HCT116 (cell line): ENCODE results near the gene GNAI3. TPM values are rescaled to one million over a fixed set of nuclear protein-coding genes. Genes with fewer than 3 reads are reported as not detected.

ENCODE experiments used
- ATAC-seq: fragments of 200-7000 bp; cut with Tn5 transposase; 2 replicates; pipeline ENCODE4 v1.9.1; 2020; ENCODE audit warnings: mild to moderate bottlenecking, moderate library complexity
- BruUV-seq: library from RNA; stranded (reverse); fragments of 400-500 nt; replicated peaks from 2 replicates; lab custom pipeline; 2021; lab: Mats Ljungman, UMichigan
- CTCF ChIA-PET: fragments of 300-600 bp; sonication (Branson Sonifier 250); formaldehyde crosslinking; loops from one replicate; lab custom pipeline; 2021; ENCODE audit warnings: antibody characterized with exemption; lab: Charles Lee
- POLR2A ChIA-PET: fragments of 300-600, 350-600 bp; sonication (Branson Sonifier 250); formaldehyde crosslinking; loops from one replicate; lab custom pipeline; 2021; ENCODE audit warnings: antibody characterized with exemption; lab: Charles Lee
- RAD21 ChIA-PET, 2 experiments: fragments of 300-600 bp; sonication (Branson Sonifier 250); formaldehyde crosslinking; loops; one replicate each; lab custom pipeline; 2023; ENCODE audit warnings: low total read pairs in 2 of 2; ENCODE audit not compliant: uncharacterized antibody in 2 of 2, unreplicated experiment in 2 of 2, low non-redundant PET in 1 of 2; lab: Charles Lee
- DNase-seq: peaks from one replicate; pipeline ENCODE4 v3.0.0-alpha.2; 2010; ENCODE audit warnings: low read depth, low spot score
- H2AFZ ChIP-seq: fragments of 200-600 bp; shearing (Covaris generic), sonication (generic); 2 replicates; pipeline ENCODE4 v1.6.1; 2017; ENCODE audit warnings: low read depth, mixed run types, mixed read lengths, antibody characterized with exemption, low read length; ENCODE audit not compliant: poor library complexity, severe bottlenecking
- H3K27ac ChIP-seq: 2 replicates; pipeline ENCODE4 v1.5.1; 2012; ENCODE audit warnings: low read depth, low read length
- H3K27me3 ChIP-seq: fragments of 200-600 bp; sonication (generic); 2 replicates; pipeline ENCODE4 v1.6.1; 2016; ENCODE audit warnings: mixed run types, low read length, mixed read lengths; ENCODE audit not compliant: insufficient read depth
- H3K36me3 ChIP-seq, 2 experiments: fragments of 200-500 bp in 1 of 2; fragments of 200-600 bp in 1 of 2; sonication (Bioruptor generic) in 1 of 2; sonication (generic) in 1 of 2; 2 replicates each; pipeline versions ENCODE4 v1.5.1 to v1.6.1; 2014 to 2016; ENCODE audit warnings: low read length in 2 of 2, inconsistent platforms in 1 of 2, mixed read lengths in 1 of 2, mixed run types in 1 of 2; ENCODE audit not compliant: insufficient read depth in 2 of 2, control insufficient read depth in 1 of 2
- H3K4me1 ChIP-seq, 2 experiments: fragments of 200-600 bp in 1 of 2; sonication (generic) in 1 of 2; 2 replicates each; pipeline versions ENCODE4 v1.5.1 to v1.6.1; 2012 to 2017; ENCODE audit warnings: low read length in 2 of 2, inconsistent platforms in 1 of 2, mild to moderate bottlenecking in 1 of 2, mixed read lengths in 1 of 2, mixed run types in 1 of 2, moderate library complexity in 1 of 2; ENCODE audit not compliant: insufficient read depth in 2 of 2, control insufficient read depth in 1 of 2
- H3K4me2 ChIP-seq: fragments of 200-600 bp; sonication (generic); 2 replicates; pipeline ENCODE4 v1.6.1; 2017; ENCODE audit warnings: mixed run types, low read length, mixed read lengths
- H3K4me3 ChIP-seq, 2 experiments: fragments of 200-600 bp in 1 of 2; sonication (generic) in 1 of 2; replicated peaks in 1 of 2; 2 replicates each; pipeline ENCODE4 v1.5.1; 2011 to 2016; ENCODE audit warnings: low read length in 2 of 2, control low read depth in 1 of 2, low read depth in 1 of 2, mild to moderate bottlenecking in 1 of 2, mixed read lengths in 1 of 2, mixed run types in 1 of 2
- H3K79me2 ChIP-seq: fragments of 200-600 bp; sonication (generic); 2 replicates; pipeline ENCODE4 v1.6.1; 2017; ENCODE audit warnings: mild to moderate bottlenecking, mixed run types, low read length, moderate library complexity, mixed read lengths; ENCODE audit not compliant: insufficient read depth
- H3K9ac ChIP-seq: fragments of 200-600 bp; sonication (generic); 2 replicates; pipeline ENCODE4 v1.6.1; 2016; ENCODE audit warnings: low read length, mixed read lengths
- H3K9me2 ChIP-seq: fragments of 200-600 bp; sonication (generic), shearing (Covaris generic); 2 replicates; pipeline ENCODE4 v1.6.1; 2017; ENCODE audit warnings: mixed run types, mild to moderate bottlenecking, moderate library complexity; ENCODE audit not compliant: insufficient read depth
- H3K9me3 ChIP-seq, 2 experiments: fragments of 200-500 bp in 1 of 2; fragments of 200-600 bp in 1 of 2; sonication (Bioruptor generic) in 1 of 2; sonication (generic) in 1 of 2; 2 replicates each; pipeline ENCODE4 v1.6.1; 2014 to 2017; ENCODE audit warnings: low read length in 2 of 2, mixed read lengths in 2 of 2, inconsistent platforms in 1 of 2, low read depth in 1 of 2, mild to moderate bottlenecking in 1 of 2, mixed run types in 1 of 2, moderate library complexity in 1 of 2; ENCODE audit not compliant: control insufficient read depth in 1 of 2, insufficient read depth in 1 of 2
- H4K20me1 ChIP-seq: fragments of 200-600 bp; sonication (generic), shearing (Covaris generic); 2 replicates; pipeline ENCODE4 v1.6.1; 2017; ENCODE audit warnings: mixed run types, mild to moderate bottlenecking, moderate library complexity; ENCODE audit not compliant: insufficient read depth
- ATF3 ChIP-seq: IDR thresholded peaks from 2 replicates; pipeline ENCODE4 v1.6.1; 2012
- CBX3 ChIP-seq: IDR thresholded peaks from 2 replicates; pipeline ENCODE4 v1.6.1; 2012; ENCODE audit warnings: low read depth
- CEBPB ChIP-seq: IDR thresholded peaks from 2 replicates; pipeline ENCODE4 v1.6.1; 2012; ENCODE audit warnings: low read depth
- ELF1 ChIP-seq: IDR thresholded peaks from 2 replicates; pipeline ENCODE4 v1.6.1; 2012; ENCODE audit warnings: low read depth, borderline replicate concordance
- EZH2 ChIP-seq: fragments of 200-600 bp; sonication (generic); IDR thresholded peaks from 2 replicates; pipeline ENCODE4 v1.6.1; 2017; ENCODE audit warnings: antibody characterized with exemption, mixed run types
- EZH2phosphoT487 ChIP-seq: fragments of 200-600 bp; IDR thresholded peaks from 2 replicates; pipeline ENCODE4 v1.6.1; 2018; ENCODE audit warnings: antibody characterized with exemption, borderline replicate concordance
- FOSL1 ChIP-seq: IDR thresholded peaks from 2 replicates; pipeline ENCODE4 v1.6.1; 2012; ENCODE audit warnings: low read depth
- JUND ChIP-seq: IDR thresholded peaks from 2 replicates; pipeline ENCODE4 v1.6.1; 2012
- POLR2AphosphoS5 ChIP-seq: IDR thresholded peaks from 2 replicates; pipeline ENCODE4 v1.6.1; 2011; ENCODE audit warnings: mild to moderate bottlenecking, low read depth, low read length, moderate library complexity
- RAD21 ChIP-seq: IDR thresholded peaks from 2 replicates; pipeline ENCODE4 v1.6.1; 2012; ENCODE audit warnings: low read depth, mild to moderate bottlenecking
- SIN3A ChIP-seq: IDR thresholded peaks from 2 replicates; pipeline ENCODE4 v1.6.1; 2012; ENCODE audit warnings: low read depth
- SRF ChIP-seq: IDR thresholded peaks from 2 replicates; pipeline ENCODE4 v1.6.1; 2012; ENCODE audit warnings: low read depth
- TCF7L2 ChIP-seq: IDR thresholded peaks from 2 replicates; pipeline ENCODE4 v1.7.0; 2011; ENCODE audit warnings: borderline replicate concordance, inconsistent platforms; ENCODE audit not compliant: insufficient read depth, insufficient read length; ENCODE audit errors: extremely low read depth
- YY1 ChIP-seq: IDR thresholded peaks from 2 replicates; pipeline ENCODE4 v1.6.1; 2011; ENCODE audit warnings: low read length, low read depth, moderate library complexity, mild to moderate bottlenecking; ENCODE audit not compliant: insufficient replicate concordance; ENCODE audit errors: extremely low read depth
- ZFX ChIP-seq: fragments of 450-650 bp; IDR thresholded peaks from 2 replicates; pipeline ENCODE4 v1.6.1; 2017
- ZNF274 ChIP-seq: fragments of 200-500 bp; sonication (Bioruptor generic); IDR thresholded peaks from 2 replicates; pipeline ENCODE4 v1.6.1; 2014; ENCODE audit warnings: mild to moderate bottlenecking, low read depth, low read length, inconsistent platforms
- intact Hi-C: fragments of 100-400 bp; cut with micrococcal nuclease; formaldehyde crosslinking; loops from 2 replicates; pipeline ENCODE4 v1.10.0; 2022
- total RNA-seq: library from RNA; stranded (reverse); gene quantifications from one replicate; pipeline ENCODE4 v1.2.1, GENCODE V29; 2021; ENCODE audit not compliant: unreplicated experiment
- TF ChIP-seq, protein P1 (sequence below): IDR thresholded peaks from 2 replicates; pipeline ENCODE4 v1.6.1; 2012
- TF ChIP-seq, protein P2 (sequence below): IDR thresholded peaks from 2 replicates; pipeline ENCODE4 v1.6.1; 2011; ENCODE audit warnings: mild to moderate bottlenecking, low read length, moderate library complexity; ENCODE audit not compliant: insufficient replicate concordance; ENCODE audit errors: extremely low read depth

GNAI3 gene
- total RNA-seq, 1 experiment from 2014 or later = 9.5 TPM

- H3K4me2 ChIP-seq = no peak overlapping the region
- no peaks in the 10 kb centered on the region for H3K79me2 ChIP-seq
- ChIA-PET CTCF (interaction anchor here (0.7 to 3.5 kb wide), 8 partner anchors 10 to 334 kb away, joined by 3 to 57 read pairs (median 9); partner anchors contain the start of genes AHCYL1 and GNAI3), RAD21 (interaction anchor here (1.3 to 1.4 kb wide), 2 partner anchors 10 to 11 kb away, joined by 3 to 7 read pairs; no protein-coding TSS in a partner anchor), POLR2A (interaction anchor here (1.9 to 2.1 kb wide), 2 partner anchors 11 to 102 kb away, joined by 6 to 8 read pairs; partner anchors contain the start of gene GNAI3)
- H3K4me3 ChIP-seq = no peak overlapping the region
- H3K9me3 ChIP-seq = no peaks in the 10 kb centered on the region
- peaks cover 10% of the 10 kb centered on the region; the same call in 1 of the 2 replicates for H3K27me3 ChIP-seq
- DNase-seq = no peak
- H3K4me1 ChIP-seq = peaks cover 0 to 9% of the 10 kb centered on the region in 2 experiments; a peak in 3 of 4 replicates
- no peaks in the 10 kb centered on the region for H3K36me3 ChIP-seq
- no peak overlapping the region for H3K9ac ChIP-seq
- no peak overlapping the region for H2AFZ ChIP-seq
- BruUV-seq = no TSS peak
- no peaks in the 10 kb centered on the region for H4K20me1 ChIP-seq
- TF ChIP-seq CEBPB (no peak), ZNF274 (no peak), EZH2 (no peak), ATF3 (no peak), FOSL1 (no peak), JUND (no peak), EZH2phosphoT487 (no peak), RAD21 (no peak), ZFX (no peak), POLR2AphosphoS5 (no peak), CBX3 (no peak), TCF7L2 (no peak), SRF (no peak), YY1 (no peak), SIN3A (no peak), ELF1 (no peak)
- TF ChIP-seq, protein P1, sequence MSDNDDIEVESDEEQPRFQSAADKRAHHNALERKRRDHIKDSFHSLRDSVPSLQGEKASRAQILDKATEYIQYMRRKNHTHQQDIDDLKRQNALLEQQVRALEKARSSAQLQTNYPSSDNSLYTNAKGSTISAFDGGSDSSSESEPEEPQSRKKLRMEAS = no peak
- TF ChIP-seq, protein P2, sequence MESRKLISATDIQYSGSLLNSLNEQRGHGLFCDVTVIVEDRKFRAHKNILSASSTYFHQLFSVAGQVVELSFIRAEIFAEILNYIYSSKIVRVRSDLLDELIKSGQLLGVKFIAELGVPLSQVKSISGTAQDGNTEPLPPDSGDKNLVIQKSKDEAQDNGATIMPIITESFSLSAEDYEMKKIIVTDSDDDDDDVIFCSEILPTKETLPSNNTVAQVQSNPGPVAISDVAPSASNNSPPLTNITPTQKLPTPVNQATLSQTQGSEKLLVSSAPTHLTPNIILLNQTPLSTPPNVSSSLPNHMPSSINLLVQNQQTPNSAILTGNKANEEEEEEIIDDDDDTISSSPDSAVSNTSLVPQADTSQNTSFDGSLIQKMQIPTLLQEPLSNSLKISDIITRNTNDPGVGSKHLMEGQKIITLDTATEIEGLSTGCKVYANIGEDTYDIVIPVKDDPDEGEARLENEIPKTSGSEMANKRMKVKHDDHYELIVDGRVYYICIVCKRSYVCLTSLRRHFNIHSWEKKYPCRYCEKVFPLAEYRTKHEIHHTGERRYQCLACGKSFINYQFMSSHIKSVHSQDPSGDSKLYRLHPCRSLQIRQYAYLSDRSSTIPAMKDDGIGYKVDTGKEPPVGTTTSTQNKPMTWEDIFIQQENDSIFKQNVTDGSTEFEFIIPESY = no peak
- H3K27ac ChIP-seq = no peak overlapping the region
- H3K9me2 ChIP-seq = no peaks in the 10 kb centered on the region
- ATAC-seq = no peak
- intact Hi-C loops = no loop called here
Measured at GRCh38 chr1:109650609-109651008, 102.2 kb downstream of the GNAI3 start.
